Thyroid gland (tissue), 4 donors: ENCODE data around the gene SLC25A29. TPM values are rescaled to one million over a fixed set of nuclear protein-coding genes. Genes with fewer than 3 reads are reported as not detected.

Experiments
- DNase-seq, 2 donors: peaks; one replicate each; pipeline ENCODE4 v3.0.0-alpha.2; 2019
- H3K27ac ChIP-seq, 3 donors: fragments of 200-600 bp; sonication (generic); 1 replicate in 2 of 3; 2 replicates in 1 of 3; pipeline ENCODE4 v1.5.1; 2016 to 2019; ENCODE audit warnings: mild to moderate bottlenecking in 1 of 3, moderate library complexity in 1 of 3
- H3K27me3 ChIP-seq: fragments of 200-600 bp; sonication (generic); one replicate; pipeline ENCODE4 v1.5.1; 2019
- H3K36me3 ChIP-seq, 2 donors: fragments of 200-600 bp; sonication (generic); one replicate each; pipeline ENCODE4 v1.5.1; 2016 to 2019
- H3K4me1 ChIP-seq, 2 donors: fragments of 200-600 bp; sonication (generic); one replicate each; pipeline ENCODE4 v1.5.1; 2017 to 2019
- H3K4me3 ChIP-seq, 3 donors: fragments of 200-600 bp; sonication (generic); replicated peaks in 1 of 3; 1 replicate in 2 of 3; 2 replicates in 1 of 3; pipeline ENCODE4 v1.5.1; 2016; ENCODE audit warnings: mild to moderate bottlenecking in 1 of 3
- H3K9me3 ChIP-seq: fragments of 200-600 bp; sonication (generic); one replicate; pipeline ENCODE4 v1.5.1; 2017
- POLR2A ChIP-seq, 2 donors: fragments of 450-650 bp; IDR thresholded peaks; one replicate each; pipeline ENCODE4 v1.6.1; 2017; ENCODE audit warnings: antibody characterized with exemption in 2 of 2, mild to moderate bottlenecking in 2 of 2, moderate library complexity in 1 of 2
- WGBS, 2 donors: methylation state at CpG; one replicate each; pipeline ENCODE4 v1.1.5; 2017; 5-methylcytosine and 5-hydroxymethylcytosine counted together
- intact Hi-C: fragments of 100-400 bp; cut with DNase I; formaldehyde crosslinking; loops from one replicate; pipeline ENCODE4 v1.15.1; 2023
- total RNA-seq, 4 donors: library from RNA; depleted of rRNA; stranded (reverse); fragments of >200 nt; gene quantifications; one replicate each; pipeline ENCODE4 v1.2.3, GENCODE V29; 2016
- TF ChIP-seq, protein P1 (sequence below), 6 experiments: fragments of 200-600 bp in 3 of 6; fragments of 450-650 bp in 3 of 6; sonication (generic) in 3 of 6; IDR thresholded peaks; one replicate each; pipeline ENCODE4 v1.5.1; 2016 to 2019; ENCODE audit warnings: antibody characterized with exemption in 6 of 6, mild to moderate bottlenecking in 2 of 6, inconsistent platforms in 1 of 6, moderate library complexity in 1 of 6

Gene SLC25A29
- total RNA-seq, 4 donors from 2014 or later, result 354 to 606 (median 433) TPM

GRCh38 chr14:100334904-100335303 lies 28.7 kb upstream of the SLC25A29 start:
- peaks cover 10 to 21% of the 10 kb centered on the region in 2 donors for H3K36me3 ChIP-seq
- intact Hi-C loops, result no loop called here
- no peaks in the 10 kb centered on the region for H3K9me3 ChIP-seq
- 85 to 93% methylated on average over 11 to 12 of the region's 12 CpGs for WGBS, 2 donors
- no peak for DNase-seq
- H3K4me1 ChIP-seq, result peaks cover 0 to 7% of the 10 kb centered on the region in 2 donors
- no peak overlapping the region for H3K27ac ChIP-seq
- TF ChIP-seq, protein P1, sequence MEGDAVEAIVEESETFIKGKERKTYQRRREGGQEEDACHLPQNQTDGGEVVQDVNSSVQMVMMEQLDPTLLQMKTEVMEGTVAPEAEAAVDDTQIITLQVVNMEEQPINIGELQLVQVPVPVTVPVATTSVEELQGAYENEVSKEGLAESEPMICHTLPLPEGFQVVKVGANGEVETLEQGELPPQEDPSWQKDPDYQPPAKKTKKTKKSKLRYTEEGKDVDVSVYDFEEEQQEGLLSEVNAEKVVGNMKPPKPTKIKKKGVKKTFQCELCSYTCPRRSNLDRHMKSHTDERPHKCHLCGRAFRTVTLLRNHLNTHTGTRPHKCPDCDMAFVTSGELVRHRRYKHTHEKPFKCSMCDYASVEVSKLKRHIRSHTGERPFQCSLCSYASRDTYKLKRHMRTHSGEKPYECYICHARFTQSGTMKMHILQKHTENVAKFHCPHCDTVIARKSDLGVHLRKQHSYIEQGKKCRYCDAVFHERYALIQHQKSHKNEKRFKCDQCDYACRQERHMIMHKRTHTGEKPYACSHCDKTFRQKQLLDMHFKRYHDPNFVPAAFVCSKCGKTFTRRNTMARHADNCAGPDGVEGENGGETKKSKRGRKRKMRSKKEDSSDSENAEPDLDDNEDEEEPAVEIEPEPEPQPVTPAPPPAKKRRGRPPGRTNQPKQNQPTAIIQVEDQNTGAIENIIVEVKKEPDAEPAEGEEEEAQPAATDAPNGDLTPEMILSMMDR (IDR thresholded peaks at IDR 0.05), result no peak
- no peak for TF ChIP-seq POLR2A (IDR thresholded peaks at IDR 0.05)
- no peaks in the 10 kb centered on the region for H3K27me3 ChIP-seq
- H3K4me3 ChIP-seq, result no peak overlapping the region

- Histone ChIP-seq H3K27me3 (no peaks in the 10 kb centered on the region), H3K9me3 (no peaks in the 10 kb centered on the region), H3K4me3 (no peak overlapping the region), H3K4me1 (peaks cover 0 to 7% of the 10 kb centered on the region in 2 donors), H3K36me3 (peaks cover 10 to 16% of the 10 kb centered on the region in 2 donors), H3K27ac (peak overlapping the region in 1 of 3 donors; percentile 17)
- intact Hi-C loops, result no loop called here
- WGBS, 2 donors, result 54 to 62% methylated on average over 7 of the region's 7 CpGs
- TF ChIP-seq, protein P1 (IDR thresholded peaks at IDR 0.05), result no peak
- TF ChIP-seq POLR2A (IDR thresholded peaks at IDR 0.05), result no peak
- DNase-seq, result peak in 1 of 2 donors; percentile 36
Observed at GRCh38 chr14:100333827-100334226, 27.6 kb upstream of the SLC25A29 start.

GRCh38 chr14:100333311-100333710 lies 27.1 kb upstream of the SLC25A29 start:
- Histone ChIP-seq H3K9me3 (no peaks in the 10 kb centered on the region), H3K4me3 (no peak overlapping the region), H3K4me1 (peaks cover 0 to 7% of the 10 kb centered on the region in 2 donors), H3K36me3 (peaks cover 8 to 16% of the 10 kb centered on the region in 2 donors), H3K27me3 (no peaks in the 10 kb centered on the region), H3K27ac (no peak overlapping the region)
- 93 to 97% methylated on average over 6 to 8 of the region's 8 CpGs for WGBS, 2 donors
- DNase-seq, result no peak
- TF ChIP-seq, protein P1 (IDR thresholded peaks at IDR 0.05), result no peak
- no peak for TF ChIP-seq POLR2A (IDR thresholded peaks at IDR 0.05)
- intact Hi-C loops, result no loop called here

- TF ChIP-seq, protein P1 (IDR thresholded peaks at IDR 0.05), result no peak
- no peak for TF ChIP-seq POLR2A (IDR thresholded peaks at IDR 0.05)
- Histone ChIP-seq H3K27me3 (no peaks in the 10 kb centered on the region), H3K36me3 (peaks cover 8 to 14% of the 10 kb centered on the region in 2 donors), H3K27ac (no peak overlapping the region), H3K4me3 (no peak overlapping the region), H3K4me1 (peaks cover 0 to 7% of the 10 kb centered on the region in 2 donors), H3K9me3 (no peaks in the 10 kb centered on the region)
- WGBS, 2 donors, result 87 to 100% methylated on average over 3 to 6 of the region's 8 CpGs
- intact Hi-C loops, result no loop called here
- DNase-seq, result no peak
Observed at GRCh38 chr14:100332797-100333196, 26.6 kb upstream of the SLC25A29 start.

DNA sequence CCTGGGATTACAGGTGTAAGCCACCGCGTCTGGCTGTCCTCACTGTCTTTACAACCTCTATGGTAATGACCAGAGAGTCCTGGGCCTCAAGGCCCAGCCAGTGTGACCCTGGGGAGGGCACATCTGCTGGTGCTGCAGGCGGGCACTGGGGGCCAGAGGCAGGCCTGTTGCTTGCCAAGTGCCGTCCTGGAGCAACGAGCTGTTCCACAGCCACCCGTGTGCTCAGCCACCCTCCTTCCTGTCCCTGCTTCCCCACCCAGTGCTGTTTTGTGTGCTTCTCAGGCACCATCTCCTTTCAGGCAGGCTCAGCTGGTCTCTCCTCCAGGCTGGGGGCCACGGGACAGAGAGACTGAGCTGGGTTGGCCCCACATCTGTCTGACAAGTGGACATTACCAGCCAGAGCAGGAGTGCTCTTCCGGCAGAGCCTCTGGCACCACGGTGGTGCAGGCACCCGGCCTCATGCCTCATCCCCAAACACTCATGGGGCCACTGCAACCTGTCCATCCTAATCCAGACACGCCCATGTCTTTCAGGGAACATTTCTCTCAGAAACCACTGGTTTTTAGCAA lies 25.9 kb upstream of the SLC25A29 start:
- TF ChIP-seq POLR2A (IDR thresholded peaks at IDR 0.05), result no peak
- TF ChIP-seq, protein P1 (IDR thresholded peaks at IDR 0.05), result no peak
- no peaks in the 10 kb centered on the region for H3K9me3 ChIP-seq
- no peak overlapping the region for H3K4me3 ChIP-seq
- H3K36me3 ChIP-seq, result peaks cover 7 to 11% of the 10 kb centered on the region in 2 donors
- no peak overlapping the region for H3K27ac ChIP-seq
- intact Hi-C loops, result no loop called here
- 82 to 86% methylated on average over 7 to 10 of the region's 11 CpGs for WGBS, 2 donors
- no peak for DNase-seq
- H3K4me1 ChIP-seq, result peaks cover 0 to 7% of the 10 kb centered on the region in 2 donors
- no peaks in the 10 kb centered on the region for H3K27me3 ChIP-seq
